SK-N-SH treated with all-trans-retinoic acid at 6 μM for 48 hours (cell line): ENCODE data around the gene PTPRC.

Experiments used
- ATAC-seq: fragments of 200-7000 bp; cut with Tn5 transposase; 3 replicates; pipeline ENCODE4 v1.9.1; 2020; ENCODE audit warnings: mild to moderate bottlenecking, moderate library complexity
- BACH2 ChIP-seq: fragments of 250-450 bp; sonication (Bioruptor Pico); IDR thresholded peaks from 2 replicates; pipeline ENCODE4 v1.9.0; 2021; ENCODE audit warnings: mild to moderate bottlenecking, borderline replicate concordance
- CSDC2 ChIP-seq: fragments of 250-450 bp; sonication (Bioruptor Pico); IDR thresholded peaks from 2 replicates; pipeline ENCODE4 v1.5.0; 2020; ENCODE audit warnings: mild to moderate bottlenecking, moderate library complexity
- CSRNP3 ChIP-seq: fragments of 250-450 bp; sonication (Bioruptor Pico); IDR thresholded peaks from 2 replicates; pipeline ENCODE4 v1.5.1; 2021; ENCODE audit warnings: mild to moderate bottlenecking, moderate library complexity
- ESRRG ChIP-seq: fragments of 250-450 bp; sonication (Bioruptor Pico); IDR thresholded peaks from 2 replicates; pipeline ENCODE4 v1.6.1; 2021; ENCODE audit warnings: mild to moderate bottlenecking
- GLIS3 ChIP-seq: fragments of 250-450 bp; sonication (Bioruptor Pico); IDR thresholded peaks from 2 replicates; pipeline ENCODE4 v1.5.0; 2020; ENCODE audit warnings: mild to moderate bottlenecking, moderate library complexity
- OSR1 ChIP-seq: fragments of 250-450 bp; sonication (Bioruptor Pico); IDR thresholded peaks from 2 replicates; pipeline ENCODE4 v1.8.0; 2022; ENCODE audit warnings: moderate library complexity, mild to moderate bottlenecking, inconsistent platforms
- PATZ1 ChIP-seq: fragments of 250-450 bp; sonication (Bioruptor Pico); IDR thresholded peaks from 2 replicates; pipeline ENCODE4 v1.8.0; 2020; ENCODE audit warnings: mild to moderate bottlenecking, moderate library complexity, borderline replicate concordance
- POU6F1 ChIP-seq: fragments of 250-450 bp; sonication (Bioruptor Pico); IDR thresholded peaks from 2 replicates; pipeline ENCODE4 v1.8.0; 2021; ENCODE audit warnings: low read depth, mild to moderate bottlenecking, moderate library complexity, borderline replicate concordance
- PPARA ChIP-seq: fragments of 250-450 bp; sonication (Bioruptor Pico); IDR thresholded peaks from 2 replicates; pipeline ENCODE4 v1.5.0; 2020; ENCODE audit warnings: mild to moderate bottlenecking, borderline replicate concordance
- RARB ChIP-seq: fragments of 250-450 bp; sonication (Bioruptor Pico); IDR thresholded peaks from 2 replicates; pipeline ENCODE4 v1.8.0; 2021; ENCODE audit warnings: mild to moderate bottlenecking, moderate library complexity
- SNAI2 ChIP-seq: fragments of 250-450 bp; sonication (Bioruptor Pico); IDR thresholded peaks from 2 replicates; pipeline ENCODE4 v1.5.0; 2020; ENCODE audit warnings: mild to moderate bottlenecking, moderate library complexity
- TCF4 ChIP-seq: fragments of 250-450 bp; sonication (Bioruptor Pico); IDR thresholded peaks from 2 replicates; pipeline ENCODE4 v1.8.0; 2021; ENCODE audit warnings: mild to moderate bottlenecking, moderate library complexity, borderline replicate concordance
- TOX ChIP-seq: fragments of 250-450 bp; sonication (Bioruptor Pico); IDR thresholded peaks from 2 replicates; pipeline ENCODE4 v1.8.0; 2021; ENCODE audit warnings: mild to moderate bottlenecking, moderate library complexity, borderline replicate concordance
- ZC3H10 ChIP-seq: fragments of 250-450 bp; sonication (Bioruptor Pico); IDR thresholded peaks from 2 replicates; pipeline ENCODE4 v1.5.1; 2021; ENCODE audit warnings: mild to moderate bottlenecking, moderate library complexity
- ZFP3 ChIP-seq: fragments of 250-450 bp; sonication (Bioruptor Pico); IDR thresholded peaks from 2 replicates; pipeline ENCODE4 v1.5.0; 2020; ENCODE audit warnings: mild to moderate bottlenecking, moderate library complexity
- ZNF565 ChIP-seq: fragments of 450-650 bp; formaldehyde crosslinking; conservative IDR thresholded peaks from 2 replicates; pipeline ENCODE4 v1.5.0; 2020; ENCODE audit warnings: low read depth, mild to moderate bottlenecking, moderate library complexity
- ZNF70 ChIP-seq: fragments of 450-650 bp; formaldehyde crosslinking; IDR thresholded peaks from 2 replicates; pipeline ENCODE4 v1.5.0; 2020; ENCODE audit warnings: mild to moderate bottlenecking, moderate library complexity
- ZNF8 ChIP-seq: fragments of 450-650 bp; formaldehyde crosslinking; IDR thresholded peaks from 2 replicates; pipeline ENCODE4 v1.5.0; 2020; ENCODE audit warnings: mild to moderate bottlenecking, moderate library complexity
- TF ChIP-seq, protein P1 (sequence below): fragments of 250-450 bp; sonication (Bioruptor Pico); IDR thresholded peaks from 2 replicates; pipeline ENCODE4 v1.5.1; 2020; ENCODE audit warnings: low read depth, mild to moderate bottlenecking, moderate library complexity
- TF ChIP-seq, protein P2 (sequence below): fragments of 250-450 bp; sonication (Bioruptor Pico); IDR thresholded peaks from 2 replicates; pipeline ENCODE4 v1.5.0; 2020; ENCODE audit warnings: mild to moderate bottlenecking, moderate library complexity

PTPRC gene

GRCh38 chr1:198629610-198630009 lies 9.2 kb upstream of the PTPRC start:
- TF ChIP-seq SNAI2 = no peak
- TF ChIP-seq, protein P1, sequence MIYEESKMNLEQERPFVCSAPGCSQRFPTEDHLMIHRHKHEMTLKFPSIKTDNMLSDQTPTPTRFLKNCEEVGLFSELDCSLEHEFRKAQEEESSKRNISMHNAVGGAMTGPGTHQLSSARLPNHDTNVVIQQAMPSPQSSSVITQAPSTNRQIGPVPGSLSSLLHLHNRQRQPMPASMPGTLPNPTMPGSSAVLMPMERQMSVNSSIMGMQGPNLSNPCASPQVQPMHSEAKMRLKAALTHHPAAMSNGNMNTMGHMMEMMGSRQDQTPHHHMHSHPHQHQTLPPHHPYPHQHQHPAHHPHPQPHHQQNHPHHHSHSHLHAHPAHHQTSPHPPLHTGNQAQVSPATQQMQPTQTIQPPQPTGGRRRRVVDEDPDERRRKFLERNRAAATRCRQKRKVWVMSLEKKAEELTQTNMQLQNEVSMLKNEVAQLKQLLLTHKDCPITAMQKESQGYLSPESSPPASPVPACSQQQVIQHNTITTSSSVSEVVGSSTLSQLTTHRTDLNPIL (CRISPR knock-in tag) = no peak
- TF ChIP-seq ESRRG (CRISPR knock-in tag) = no peak
- no peak for TF ChIP-seq BACH2 (CRISPR knock-in tag)
- TF ChIP-seq, protein P2, sequence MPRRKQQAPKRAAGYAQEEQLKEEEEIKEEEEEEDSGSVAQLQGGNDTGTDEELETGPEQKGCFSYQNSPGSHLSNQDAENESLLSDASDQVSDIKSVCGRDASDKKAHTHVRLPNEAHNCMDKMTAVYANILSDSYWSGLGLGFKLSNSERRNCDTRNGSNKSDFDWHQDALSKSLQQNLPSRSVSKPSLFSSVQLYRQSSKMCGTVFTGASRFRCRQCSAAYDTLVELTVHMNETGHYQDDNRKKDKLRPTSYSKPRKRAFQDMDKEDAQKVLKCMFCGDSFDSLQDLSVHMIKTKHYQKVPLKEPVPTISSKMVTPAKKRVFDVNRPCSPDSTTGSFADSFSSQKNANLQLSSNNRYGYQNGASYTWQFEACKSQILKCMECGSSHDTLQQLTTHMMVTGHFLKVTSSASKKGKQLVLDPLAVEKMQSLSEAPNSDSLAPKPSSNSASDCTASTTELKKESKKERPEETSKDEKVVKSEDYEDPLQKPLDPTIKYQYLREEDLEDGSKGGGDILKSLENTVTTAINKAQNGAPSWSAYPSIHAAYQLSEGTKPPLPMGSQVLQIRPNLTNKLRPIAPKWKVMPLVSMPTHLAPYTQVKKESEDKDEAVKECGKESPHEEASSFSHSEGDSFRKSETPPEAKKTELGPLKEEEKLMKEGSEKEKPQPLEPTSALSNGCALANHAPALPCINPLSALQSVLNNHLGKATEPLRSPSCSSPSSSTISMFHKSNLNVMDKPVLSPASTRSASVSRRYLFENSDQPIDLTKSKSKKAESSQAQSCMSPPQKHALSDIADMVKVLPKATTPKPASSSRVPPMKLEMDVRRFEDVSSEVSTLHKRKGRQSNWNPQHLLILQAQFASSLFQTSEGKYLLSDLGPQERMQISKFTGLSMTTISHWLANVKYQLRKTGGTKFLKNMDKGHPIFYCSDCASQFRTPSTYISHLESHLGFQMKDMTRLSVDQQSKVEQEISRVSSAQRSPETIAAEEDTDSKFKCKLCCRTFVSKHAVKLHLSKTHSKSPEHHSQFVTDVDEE (CRISPR knock-in tag) = no peak
- TF ChIP-seq PATZ1 (CRISPR knock-in tag) = no peak
- TF ChIP-seq ZFP3 (CRISPR knock-in tag) = no peak
- no peak for TF ChIP-seq ZNF70 (CRISPR knock-in tag)
- TF ChIP-seq PPARA (CRISPR knock-in tag) = no peak
- no peak for TF ChIP-seq ZNF8 (CRISPR knock-in tag)
- TF ChIP-seq POU6F1 = no peak
- no peak for TF ChIP-seq ZC3H10
- no peak for TF ChIP-seq GLIS3 (CRISPR knock-in tag)
- no peak for ATAC-seq

DNA sequence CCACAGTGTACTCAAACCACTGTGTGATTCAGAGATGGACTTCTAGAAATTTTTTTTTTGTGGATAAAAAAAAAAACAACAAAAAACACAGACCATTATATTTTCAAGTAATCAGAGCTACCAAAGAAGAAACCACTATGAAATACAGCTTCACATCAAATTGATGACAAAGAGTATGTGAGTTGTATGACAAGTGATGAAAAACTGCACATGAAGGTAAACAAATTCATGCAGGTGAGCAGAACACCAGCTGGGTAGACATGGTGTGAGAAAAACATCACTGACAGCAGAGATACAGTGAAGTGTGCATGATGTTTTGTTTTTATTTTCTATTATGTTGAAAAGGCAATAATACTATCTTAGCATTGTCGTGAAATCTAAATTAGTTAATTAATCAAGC lies 8.0 kb upstream of the PTPRC start:
- no peak for TF ChIP-seq OSR1 (CRISPR knock-in tag)
- TF ChIP-seq GLIS3 (CRISPR knock-in tag) = no peak
- no peak for TF ChIP-seq ZC3H10
- no peak for TF ChIP-seq CSRNP3 (CRISPR knock-in tag)
- no peak for TF ChIP-seq BACH2 (CRISPR knock-in tag)
- TF ChIP-seq, protein P1 (CRISPR knock-in tag) = no peak
- no peak for TF ChIP-seq SNAI2
- TF ChIP-seq TOX (CRISPR knock-in tag) = no peak
- TF ChIP-seq TCF4 (CRISPR knock-in tag) = no peak
- TF ChIP-seq POU6F1 = no peak
- no peak for TF ChIP-seq ZNF565 (CRISPR knock-in tag)
- TF ChIP-seq RARB = no peak
- TF ChIP-seq CSDC2 (CRISPR knock-in tag) = no peak
- TF ChIP-seq, protein P2 (CRISPR knock-in tag) = no peak
- TF ChIP-seq ESRRG (CRISPR knock-in tag) = no peak
- TF ChIP-seq PPARA (CRISPR knock-in tag) = no peak
- no peak for TF ChIP-seq PATZ1 (CRISPR knock-in tag)
- TF ChIP-seq, all 23 proteins: peak for 0
- no peak for ATAC-seq
